Renal pelvis (tissue), 12 donors: ENCODE measurements around the gene NXN. TPM values are rescaled to one million over a fixed set of nuclear protein-coding genes. Genes with fewer than 3 reads are reported as not detected.
A peak's percentile ranks its signal among the peaks of the same experiment; 100 is the strongest.

Source experiments
- DNase-seq: peaks from one replicate; pipeline ENCODE4 v3.0.0-alpha.2; 2013
- long read RNA-seq, 16 experiments: transcript quantifications; one replicate each; lab custom pipeline, GENCODE V29; 2026
- polyA plus RNA-seq, 3 donors: library from polyadenylated mRNA; unstranded; fragments of 120-200 nt; gene quantifications; one replicate each; pipeline ENCODE4 v1.2.1, GENCODE V29; 2013; ENCODE audit not compliant: insufficient read length in 3 of 3

Gene NXN
- 10 to 100 TPM; 35.4 to 38.2 (median 37.8) TPM for polyA plus RNA-seq
- long read RNA-seq, donor 1, transcript NXN-201 (8 exons, 3,036 nt) = major isoform, 19 of 20 reads
- long read RNA-seq, donor 1, partial matches to known transcripts = 0 of 20 reads
- long read RNA-seq, donor 1, other reads (novel, unspliced or antisense) = 0 of 20 reads
- long read RNA-seq, donor 2, transcript NXN-201 (8 exons, 3,036 nt) = major isoform, 14 of 14 reads
- long read RNA-seq, donor 2, partial matches to known transcripts = 0 of 14 reads
- long read RNA-seq, donor 2, other reads (novel, unspliced or antisense) = 0 of 14 reads
- long read RNA-seq, donor 3, transcript NXN-201 (8 exons, 3,036 nt) = major isoform, 9 of 10 reads
- long read RNA-seq, donor 3, partial matches to known transcripts = 0 of 10 reads
- long read RNA-seq, donor 3, other reads (novel, unspliced or antisense) = 0 of 10 reads
- long read RNA-seq, donor 4, transcript NXN-201 (8 exons, 3,036 nt) = major isoform, 15 of 15 reads
- long read RNA-seq, donor 4, partial matches to known transcripts = 0 of 15 reads
- long read RNA-seq, donor 4, other reads (novel, unspliced or antisense) = 0 of 15 reads
- long read RNA-seq, donor 5, transcript NXN-201 (8 exons, 3,036 nt) = major isoform, 8 of 8 reads
- long read RNA-seq, donor 5, partial matches to known transcripts = 0 of 8 reads
- long read RNA-seq, donor 5, other reads (novel, unspliced or antisense) = 0 of 8 reads
- long read RNA-seq, donor 6, transcript NXN-201 (8 exons, 3,036 nt) = major isoform, 7 of 7 reads
- long read RNA-seq, donor 6, partial matches to known transcripts = 0 of 7 reads
- long read RNA-seq, donor 6, other reads (novel, unspliced or antisense) = 0 of 7 reads
- long read RNA-seq, donor 7, transcript NXN-201 (8 exons, 3,036 nt) = major isoform, 16 of 19 reads
- long read RNA-seq, donor 7, partial matches to known transcripts = 0 of 19 reads
- long read RNA-seq, donor 7, other reads (novel, unspliced or antisense) = 0 of 19 reads
- long read RNA-seq, donor 8, partial matches to known transcripts = 7 of 10 reads
- long read RNA-seq, donor 8, other reads (novel, unspliced or antisense) = 0 of 10 reads
- long read RNA-seq, donor 9, transcript NXN-201 (8 exons, 3,036 nt) = major isoform, 14 of 46 reads
- long read RNA-seq, donor 9, partial matches to known transcripts = 32 of 46 reads
- long read RNA-seq, donor 9, other reads (novel, unspliced or antisense) = 0 of 46 reads
- long read RNA-seq, donor 10, transcript NXN-201 (8 exons, 3,036 nt) = major isoform, 14 of 18 reads
- long read RNA-seq, donor 10, partial matches to known transcripts = 0 of 18 reads
- long read RNA-seq, donor 10, other reads (novel, unspliced or antisense) = 0 of 18 reads
- long read RNA-seq, donor 11, transcript NXN-201 (8 exons, 3,036 nt) = major isoform, 11 of 14 reads
- long read RNA-seq, donor 11, partial matches to known transcripts = 0 of 14 reads
- long read RNA-seq, donor 11, other reads (novel, unspliced or antisense) = 0 of 14 reads
- long read RNA-seq, donor 12, transcript NXN-201 (8 exons, 3,036 nt) = major isoform, 13 of 13 reads
- long read RNA-seq, donor 12, partial matches to known transcripts = 0 of 13 reads
- long read RNA-seq, donor 12, other reads (novel, unspliced or antisense) = 0 of 13 reads
- long read RNA-seq, donor 13, partial matches to known transcripts = 0 of 4 reads
- long read RNA-seq, donor 13, other reads (novel, unspliced or antisense) = 0 of 4 reads
- long read RNA-seq, donor 14 = 0 reads
- long read RNA-seq, donor 15 = 0 reads
- long read RNA-seq, donor 16, transcript NXN-201 (8 exons, 3,036 nt) = major isoform, 9 of 12 reads
- long read RNA-seq, donor 16, partial matches to known transcripts = 0 of 12 reads
- long read RNA-seq, donor 16, other reads (novel, unspliced or antisense) = 0 of 12 reads

- peak; percentile 71 for DNase-seq
Observed at GRCh38 chr17:979539-980405, at the start of gene NXN. TSS of gene NXN (minus strand) at chr17:979776.

- no peak for DNase-seq
Observed at GRCh38 chr17:1027044-1027443, 47.5 kb upstream of the NXN start.

DNA sequence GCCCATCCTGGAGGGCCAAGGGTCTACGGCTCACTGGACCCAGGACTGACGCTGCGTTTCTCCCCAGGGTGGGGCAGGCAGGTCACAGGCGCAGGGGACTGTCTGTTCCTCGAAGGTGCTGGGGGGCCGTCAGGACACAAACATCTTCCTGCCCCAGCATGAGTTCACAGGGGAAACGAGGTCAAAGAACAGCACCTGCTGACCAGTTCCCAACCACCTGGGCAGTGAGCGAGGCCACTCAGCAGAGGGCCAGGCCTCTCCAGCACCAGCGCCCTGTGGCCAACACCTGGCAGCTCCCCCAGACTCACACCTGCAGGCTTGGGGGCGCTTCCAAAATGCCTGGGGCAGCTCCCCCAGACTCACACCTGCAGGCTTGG lies 47.0 kb upstream of the NXN start:
- DNase-seq = no peak

DNA sequence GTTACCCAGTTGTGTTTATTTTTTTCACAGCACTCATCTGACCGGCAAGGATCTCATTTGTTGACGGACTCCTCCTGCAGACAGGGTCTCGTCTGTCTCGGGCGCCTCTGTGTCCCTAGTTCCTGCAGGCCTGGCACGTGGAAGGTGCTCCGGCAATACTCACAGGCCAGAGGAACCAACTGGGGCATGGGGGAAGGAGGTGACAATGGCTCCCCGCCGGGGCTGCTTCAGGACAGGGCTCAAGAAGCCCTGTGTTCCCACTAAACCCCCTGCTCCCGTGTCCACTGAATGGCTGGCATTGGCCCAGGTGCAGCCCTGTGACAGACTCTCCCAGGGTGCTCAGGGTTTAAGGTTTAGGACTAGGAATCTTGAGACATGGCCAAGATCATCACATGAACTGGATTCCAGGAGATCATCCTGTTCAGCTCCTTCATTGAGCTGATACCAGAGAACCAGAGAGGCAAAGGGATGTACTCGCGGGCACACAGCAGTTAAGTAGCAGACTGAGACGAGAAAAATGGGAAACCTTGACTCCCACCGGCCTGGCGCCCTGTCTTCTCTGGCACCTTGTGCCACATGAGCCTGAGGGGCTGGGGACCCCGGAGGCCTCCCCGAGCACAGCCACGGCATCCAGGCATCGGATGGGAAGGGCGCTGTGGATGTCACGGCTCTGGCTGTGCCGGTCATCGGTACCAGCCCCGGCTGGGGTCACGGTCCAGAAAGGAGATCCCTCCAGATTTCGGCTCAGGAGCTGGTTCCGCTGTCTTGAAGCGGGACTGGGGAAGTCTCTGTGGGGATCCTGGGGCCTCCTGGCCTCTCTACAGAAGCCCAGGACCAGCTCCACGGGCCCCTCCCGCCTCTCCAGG lies 46.4 kb upstream of the NXN start:
- no peak for DNase-seq

- no peak for DNase-seq
Observed at GRCh38 chr17:1024076-1024475, 44.5 kb upstream of the NXN start.

- DNase-seq = no peak
Observed at GRCh38 chr17:1022278-1023024, 42.9 kb upstream of the NXN start.

GRCh38 chr17:1021147-1021546 lies 41.6 kb upstream of the NXN start:
- DNase-seq = no peak

DNA sequence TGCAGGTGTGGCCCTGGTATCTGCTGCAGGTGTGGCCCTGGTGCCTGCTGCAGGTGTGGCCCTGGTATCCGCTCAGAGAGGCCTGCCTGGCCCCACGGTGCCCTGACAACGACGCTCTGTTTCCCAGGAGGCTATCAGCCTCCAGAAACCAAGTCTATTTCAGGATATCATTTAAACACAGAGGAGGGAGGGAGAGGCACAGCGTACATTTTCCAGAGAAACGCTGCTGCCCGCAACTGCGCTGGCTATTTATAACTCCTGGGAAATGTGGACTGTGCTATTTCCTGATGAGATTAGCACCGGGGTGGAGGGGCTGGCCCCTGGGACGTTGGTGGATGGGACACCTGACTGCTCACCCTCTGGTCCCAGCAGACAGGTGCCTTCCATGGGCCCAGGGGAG lies 39.9 kb upstream of the NXN start:
- no peak for DNase-seq

DNA sequence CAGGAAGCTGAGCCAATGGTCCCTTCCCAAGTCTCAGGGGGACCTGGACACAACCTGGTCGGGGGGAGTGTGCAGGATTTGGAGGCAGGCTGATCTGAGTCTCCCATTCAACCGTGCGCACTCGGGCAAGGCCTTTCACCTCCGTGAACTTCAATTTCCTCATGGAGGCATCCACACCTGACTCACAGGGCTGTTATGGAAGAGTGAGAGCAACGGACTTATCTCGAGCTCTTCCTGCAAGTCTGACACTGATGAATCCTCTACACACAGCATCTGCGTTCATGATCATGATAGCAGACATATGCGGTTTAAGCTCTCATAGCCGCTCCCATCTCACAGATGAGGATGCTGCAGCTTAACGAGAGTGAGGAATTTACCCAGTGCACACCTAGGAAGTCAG lies 39.0 kb upstream of the NXN start:
- no peak for DNase-seq

DNA sequence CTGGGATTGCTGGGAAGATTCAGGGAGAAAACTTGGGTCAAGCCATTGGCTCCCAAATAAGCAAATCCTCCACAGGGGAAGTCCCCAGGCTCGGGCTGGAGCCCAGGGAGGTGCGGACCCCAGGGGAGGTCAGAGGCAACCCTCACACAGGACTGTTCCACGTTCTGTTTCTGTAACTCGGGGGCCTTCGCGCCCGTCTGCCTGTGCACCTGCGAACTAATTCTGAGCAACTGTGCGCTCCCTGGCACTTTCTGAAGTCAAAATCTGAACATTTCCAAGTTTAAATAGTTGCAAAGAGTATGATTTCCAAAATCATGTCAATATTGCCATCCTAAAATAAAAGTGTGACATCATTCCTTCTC lies 34.1 kb upstream of the NXN start:
- no peak for DNase-seq

- no peak for DNase-seq
Observed at GRCh38 chr17:1012823-1013728, 33.5 kb upstream of the NXN start.

GRCh38 chr17:1011760-1012735 lies 32.5 kb upstream of the NXN start:
- no peak for DNase-seq

DNA sequence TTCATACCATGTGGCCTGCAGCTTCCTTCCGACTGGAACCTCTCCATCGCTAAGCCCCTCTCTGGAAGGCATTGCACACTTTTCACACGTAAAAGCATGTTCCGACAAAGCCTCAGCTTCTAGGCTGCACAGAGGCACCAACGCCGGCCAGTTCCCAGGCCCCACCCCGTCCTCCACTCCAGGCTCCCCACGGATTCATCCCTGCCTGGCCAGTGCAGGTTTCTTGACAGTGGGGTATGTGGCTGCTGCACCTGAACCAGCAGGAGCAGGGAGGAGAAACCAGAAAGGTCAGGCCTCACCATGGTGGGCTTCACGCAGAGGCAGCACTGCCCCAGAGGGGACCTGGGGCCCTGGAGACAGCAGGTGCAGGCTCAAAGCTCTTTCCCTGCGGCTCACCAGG lies 31.6 kb upstream of the NXN start:
- no peak for DNase-seq

DNA sequence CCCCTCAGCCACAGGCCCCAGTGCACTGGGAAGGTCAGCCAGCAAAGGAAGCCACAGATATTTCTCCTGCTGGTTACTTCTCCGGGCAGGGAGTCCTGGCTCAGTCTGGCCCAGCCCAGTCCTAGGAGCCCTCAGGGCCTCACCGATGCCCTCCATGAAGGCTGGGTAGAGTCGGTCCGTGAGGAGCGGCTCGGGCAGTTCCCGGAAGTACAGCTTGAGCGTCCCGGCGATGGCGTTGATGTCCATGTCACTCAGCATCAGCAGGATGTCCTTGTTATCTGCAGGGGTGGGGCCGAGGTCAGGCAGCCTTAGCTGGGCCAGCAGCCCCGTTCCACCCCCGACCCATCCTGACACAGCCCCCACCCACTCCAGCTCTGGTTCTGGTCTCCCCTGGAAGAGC lies 31.0 kb upstream of the NXN start:
- no peak for DNase-seq

DNA sequence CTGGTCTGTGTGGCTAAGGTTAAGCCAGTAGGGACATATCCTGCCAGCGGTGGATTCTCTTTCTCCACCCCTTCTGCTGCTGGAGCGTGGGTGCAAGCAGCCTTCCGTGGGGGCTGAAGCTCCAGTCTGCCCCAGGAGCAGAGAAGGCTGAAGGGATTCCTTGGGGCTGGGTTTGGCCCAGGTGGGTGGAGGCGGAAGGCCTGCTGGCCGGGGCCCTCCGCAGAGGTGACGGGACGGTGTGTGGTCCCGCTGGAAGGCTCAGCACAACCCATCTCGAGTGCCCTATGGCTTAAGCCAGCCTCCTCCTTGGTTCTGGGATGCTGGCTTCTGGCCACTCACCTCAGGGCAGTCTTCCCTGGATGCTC lies 30.5 kb upstream of the NXN start:
- DNase-seq = no peak
